Hippocampal formation (tissue), 2 donors: ENCODE data around the gene MISP.
"Not testable (repeated sequence)": the region's sequence is repeated elsewhere in the genome, so short reads cannot be mapped to it uniquely, and the experiment has no call there.

Experiments
- DNase-seq, 2 donors: peaks; one replicate each; lab custom pipeline; 2025; lab: John Stamatoyannopoulos, UW

The MISP gene

GRCh38 chr19:750640-751423 lies at the start of gene MISP:
Gene MISP (plus strand): TSS chr19:751112. CDS start chr19:756947, 5,835 bp downstream.
- no peak for DNase-seq

GRCh38 chr19:702847-703246 lies 48.1 kb upstream of the MISP start:
- DNase-seq: not testable (repeated sequence)

GRCh38 chr19:703329-703650 lies 47.6 kb upstream of the MISP start:
- no peak for DNase-seq

- DNase-seq: peak in 1 of 2 donors; percentile 22
These were observed 47.1 kb upstream of the MISP start for GRCh38 chr19:703651-704446.

- no peak for DNase-seq
These were observed 46.5 kb upstream of the MISP start for GRCh38 chr19:704447-704741.

GRCh38 chr19:708154-709143 lies 42.5 kb upstream of the MISP start, which contains the start of gene PALM:
Gene PALM (plus strand): TSS chr19:708935. CDS start chr19:709147, 212 bp downstream.
- DNase-seq: peak in 1 of 2 donors; percentile 13

GRCh38 chr19:709196-709964 lies 41.5 kb upstream of the MISP start:
- DNase-seq: no peak

- no peak for DNase-seq
These were observed 40.8 kb upstream of the MISP start for GRCh38 chr19:709965-710571.

- DNase-seq: no peak
These were observed 40.1 kb upstream of the MISP start for GRCh38 chr19:710767-711166.

- no peak for DNase-seq
These were observed 39.7 kb upstream of the MISP start for GRCh38 chr19:711254-711653.

GRCh38 chr19:715347-715746 lies 35.6 kb upstream of the MISP start:
- DNase-seq: no peak

- DNase-seq: peak in 1 of 2 donors; percentile 35
These were observed 32.5 kb upstream of the MISP start for GRCh38 chr19:718251-718951.

- peak; percentile 28 to 35 for DNase-seq
These were observed 31.9 kb upstream of the MISP start for GRCh38 chr19:718991-719512.

GRCh38 chr19:719636-720344 lies 31.1 kb upstream of the MISP start:
- DNase-seq: no peak

- peak; percentile 41 to 59 for DNase-seq
These were observed 30.4 kb upstream of the MISP start for GRCh38 chr19:720345-721160.

- DNase-seq: no peak
These were observed 28.3 kb upstream of the MISP start for GRCh38 chr19:722553-723101.

- no peak for DNase-seq
These were observed 27.7 kb upstream of the MISP start for GRCh38 chr19:723247-723646.

- no peak for DNase-seq
These were observed 27.2 kb upstream of the MISP start for GRCh38 chr19:723714-724113.
